GM18498 (cell line): Measurements from ENCODE around the gene GRIK3.

ENCODE experiments used
- ATAC-seq: cut with Tn5 transposase; IDR thresholded peaks from one replicate; pipeline ENCODE4 v1.9.1; 2021; ENCODE audit warnings: mild to moderate bottlenecking, moderate library complexity; ENCODE audit not compliant: unreplicated experiment

Gene GRIK3

GRCh38 chr1:36982709-36983108 lies 51.6 kb downstream of the GRIK3 start:
- no peak for ATAC-seq

GRCh38 chr1:36981771-36982622 lies 52.3 kb downstream of the GRIK3 start:
- ATAC-seq = no peak

DNA sequence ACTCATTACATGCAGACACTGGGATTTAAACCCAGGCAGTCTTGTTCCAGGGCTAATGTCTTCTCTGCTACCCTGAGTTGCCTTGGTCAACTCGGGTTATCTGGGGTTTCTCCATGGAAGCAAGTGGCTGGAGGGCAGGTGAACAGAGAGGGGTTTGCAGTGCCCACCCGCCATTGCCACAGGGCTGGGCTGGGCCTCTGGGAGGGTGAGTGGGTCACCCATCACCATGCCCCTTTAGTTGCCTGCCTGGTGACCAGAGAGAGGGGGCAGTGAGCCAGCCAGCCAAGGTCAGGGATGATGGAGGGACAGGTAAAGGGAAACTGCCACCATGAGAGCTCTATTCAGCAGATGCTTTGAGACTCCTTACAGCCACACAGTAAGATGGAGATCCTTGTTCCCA lies 53.2 kb downstream of the GRIK3 start:
- ATAC-seq = no peak

DNA sequence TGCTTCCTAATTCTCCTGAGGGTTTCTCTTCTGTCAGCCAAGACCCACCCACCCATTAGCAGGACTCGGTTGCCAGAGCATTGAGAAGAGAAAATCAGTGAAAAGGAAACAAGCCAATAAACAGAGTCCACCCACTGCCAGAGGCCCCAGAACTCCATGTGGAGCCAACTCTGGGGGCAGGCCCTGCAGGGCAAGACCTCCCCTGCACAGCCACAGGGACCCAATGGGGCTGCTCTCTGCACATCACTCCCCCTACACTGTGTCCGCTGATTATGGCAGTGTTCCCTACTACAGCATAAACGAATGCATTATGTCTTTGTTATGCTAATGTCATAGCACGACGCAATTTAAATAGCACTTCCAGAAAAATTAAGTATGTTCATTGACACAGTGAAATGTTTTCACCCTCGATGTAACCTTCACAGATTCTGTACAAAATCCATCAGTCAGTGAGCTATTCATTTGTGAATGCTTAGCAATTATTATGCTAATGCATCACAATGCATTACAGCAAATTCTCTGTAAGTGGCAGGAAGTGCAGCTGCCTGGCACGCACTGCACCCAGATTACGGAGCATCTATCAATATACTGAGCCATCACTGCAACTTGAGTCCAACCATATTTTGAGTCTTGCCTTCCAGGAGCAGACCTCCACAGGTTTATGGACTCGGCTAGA lies 56.4 kb downstream of the GRIK3 start:
- no peak for ATAC-seq

- no peak for ATAC-seq
These were observed 58.7 kb downstream of the GRIK3 start for GRCh38 chr1:36975642-36976041.

DNA sequence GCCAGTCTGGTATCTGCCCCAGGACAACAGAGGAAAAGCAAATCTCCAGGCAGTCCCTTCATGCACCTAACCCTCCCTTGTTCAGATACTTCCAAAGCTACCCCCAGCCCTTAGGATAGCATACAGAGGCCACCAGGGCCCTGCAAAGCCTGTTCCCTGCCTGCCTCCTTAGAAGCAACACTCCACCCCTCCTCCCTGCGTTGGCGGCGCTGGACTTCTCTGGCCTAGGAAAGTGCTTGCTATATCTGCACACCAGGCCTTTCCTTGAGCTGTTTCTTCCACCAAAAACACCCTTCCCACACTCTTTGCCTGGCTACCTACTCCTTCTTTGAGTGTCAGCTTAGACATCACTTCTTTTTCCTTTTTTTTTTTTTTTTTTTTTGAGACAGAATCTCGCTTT lies 61.3 kb downstream of the GRIK3 start:
- ATAC-seq = no peak

DNA sequence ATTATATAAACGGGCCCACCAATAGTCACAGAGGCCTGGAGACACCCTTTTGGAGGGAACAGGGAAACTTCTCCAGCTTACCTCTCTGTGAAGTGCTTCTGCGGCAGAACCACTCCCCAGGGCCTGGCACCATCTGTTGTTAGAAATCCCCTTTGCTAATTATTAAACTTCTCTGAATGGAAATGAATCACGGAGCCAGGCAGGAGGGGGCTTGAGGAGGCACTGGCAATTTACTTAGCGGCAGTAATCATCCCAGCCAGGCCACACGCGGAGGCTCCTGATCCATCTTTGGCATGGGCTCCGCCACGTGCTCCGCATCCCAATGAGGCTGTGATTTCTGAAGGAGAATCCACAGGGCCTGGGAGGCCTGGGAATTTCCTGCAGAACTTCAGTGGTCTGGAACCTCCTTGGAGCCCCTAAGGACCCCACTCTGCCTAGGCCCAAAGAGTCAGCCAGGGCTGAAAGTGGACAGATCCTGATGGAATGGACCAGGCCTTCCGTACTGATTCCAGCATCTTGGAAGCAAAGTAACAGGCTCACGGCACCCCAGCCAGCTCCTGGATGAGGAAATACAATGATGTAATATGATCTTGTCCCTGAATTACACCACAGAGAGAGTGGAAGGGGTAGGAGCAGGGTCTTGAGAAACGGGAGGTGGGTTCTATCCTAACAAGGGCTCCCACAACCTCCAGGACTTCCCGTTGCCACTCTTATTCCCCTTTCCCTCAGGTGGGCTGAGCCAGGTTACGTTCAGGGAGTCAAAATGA lies 62.3 kb downstream of the GRIK3 start:
- no peak for ATAC-seq

GRCh38 chr1:36968730-36969129 lies 65.6 kb downstream of the GRIK3 start:
- ATAC-seq = no peak

DNA sequence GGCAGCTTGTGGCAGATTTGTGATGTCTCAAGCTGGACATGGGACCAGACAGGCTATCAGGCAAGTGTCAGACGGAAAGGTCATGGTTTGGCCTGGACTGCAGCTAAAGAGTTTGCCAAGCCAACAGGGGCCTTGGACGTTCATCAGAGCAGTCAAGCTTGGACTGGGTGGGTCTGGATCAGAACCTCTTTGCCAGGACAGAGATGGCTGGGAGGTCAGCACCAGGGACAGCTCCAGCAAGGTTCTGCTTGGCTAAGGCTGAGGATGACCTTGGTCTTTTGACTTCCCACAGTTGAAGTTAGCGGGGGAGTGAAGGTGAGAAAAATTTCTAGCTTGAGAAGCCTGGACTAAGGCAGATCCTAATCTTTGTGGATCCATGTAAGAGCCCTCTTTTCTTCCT lies 68.1 kb downstream of the GRIK3 start:
- no peak for ATAC-seq

DNA sequence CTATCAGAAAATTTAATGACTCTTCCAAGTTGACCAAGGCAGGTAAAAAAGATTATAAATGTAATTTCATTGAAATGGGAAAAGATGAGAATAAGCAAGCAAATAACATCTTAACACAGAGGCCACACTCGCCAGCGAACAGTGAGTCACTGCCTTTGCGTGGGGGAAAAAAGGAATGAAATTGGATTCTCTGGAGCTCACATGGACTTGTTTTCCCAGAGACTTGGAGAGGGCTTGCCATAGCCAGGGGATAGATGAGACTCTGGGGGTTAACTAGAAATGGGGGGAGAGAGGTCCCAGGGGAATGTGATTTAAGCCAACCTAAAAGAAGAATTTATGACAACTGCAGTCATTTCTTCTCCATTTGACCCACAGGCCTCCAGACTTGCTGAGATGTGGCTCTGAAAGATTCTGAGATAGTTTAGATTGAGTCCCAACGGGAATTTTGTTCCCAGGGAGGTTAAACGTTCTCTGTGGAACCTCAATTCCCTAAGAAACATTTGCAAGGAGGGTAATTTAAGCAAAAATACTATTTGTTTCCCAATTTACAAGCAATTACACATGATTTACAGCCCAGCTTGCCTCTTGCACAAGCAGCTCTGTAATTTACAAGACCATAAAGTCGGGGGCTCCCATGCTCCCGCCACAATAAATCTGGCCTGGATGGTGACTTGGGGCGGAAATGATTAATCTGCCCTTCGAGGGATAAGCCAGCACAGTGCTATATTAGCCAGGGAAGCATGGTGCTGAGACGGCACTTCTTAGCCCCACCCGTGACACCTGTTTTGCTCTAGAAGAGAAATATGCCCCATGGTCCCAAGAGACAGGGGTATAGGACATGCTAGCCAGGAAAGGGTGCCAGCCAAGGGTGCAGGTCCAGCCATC lies 68.8 kb downstream of the GRIK3 start:
- no peak for ATAC-seq

DNA sequence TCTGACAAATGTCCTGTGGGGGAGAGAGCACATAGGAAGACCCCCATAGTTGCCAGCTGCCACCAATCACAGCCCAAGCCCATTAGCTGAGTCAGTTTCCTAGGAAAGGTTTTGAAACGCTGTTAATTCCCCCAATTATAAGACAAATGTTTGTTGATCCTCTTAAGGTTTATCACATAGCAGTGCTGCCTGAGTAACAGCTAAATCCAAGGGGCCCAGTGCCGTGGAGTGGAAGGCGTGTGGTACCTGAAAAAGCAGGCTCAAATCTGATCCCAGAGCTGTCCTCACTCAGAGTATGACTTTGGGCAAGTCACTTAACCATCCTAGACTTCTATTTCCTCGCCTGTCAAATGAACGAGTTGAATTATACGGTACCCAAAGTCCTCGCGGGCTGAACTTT lies 69.5 kb downstream of the GRIK3 start:
- no peak for ATAC-seq

DNA sequence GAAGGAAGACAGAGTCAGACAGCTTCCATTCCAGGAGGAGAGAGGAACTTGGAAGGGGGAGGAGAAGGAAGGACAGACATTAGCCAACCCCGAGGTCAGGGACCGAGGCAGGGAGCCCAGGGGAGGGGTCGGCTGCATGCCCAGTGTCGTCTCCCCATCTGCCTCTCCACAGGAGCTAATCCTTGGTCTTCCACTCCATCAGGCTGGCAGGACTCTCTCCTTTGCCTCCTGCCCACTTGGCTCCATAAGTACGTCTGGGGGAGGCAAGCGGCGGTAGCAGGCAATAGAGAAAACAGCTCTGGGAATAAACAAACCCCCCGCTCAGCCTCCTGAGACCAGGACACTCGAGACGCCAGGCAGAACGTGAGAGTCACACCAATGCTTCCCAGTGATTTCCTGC lies 71.3 kb downstream of the GRIK3 start:
- ATAC-seq = no peak

- ATAC-seq = no peak
These were observed 73.2 kb downstream of the GRIK3 start for GRCh38 chr1:36961062-36961615.

DNA sequence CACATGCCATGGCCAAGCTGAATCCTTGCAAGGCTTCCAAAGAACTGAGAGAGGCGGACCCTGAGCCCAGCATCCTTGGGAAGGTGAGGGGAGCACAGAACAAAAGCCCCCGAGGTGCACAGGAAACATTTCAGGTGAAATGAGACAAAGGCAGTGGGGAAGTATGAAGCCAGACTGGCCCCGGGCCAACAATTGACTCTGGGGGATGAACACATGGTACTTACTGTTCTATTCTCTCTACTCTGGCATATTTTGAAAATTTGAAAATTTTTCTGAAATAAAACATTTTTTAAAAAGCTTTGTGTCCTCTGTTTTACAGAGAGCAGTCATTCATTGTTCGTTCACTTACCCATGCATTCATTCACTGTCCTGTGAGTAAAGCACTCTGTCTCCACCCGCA lies 77.7 kb downstream of the GRIK3 start:
- ATAC-seq = no peak

- ATAC-seq = no peak
These were observed 79.3 kb downstream of the GRIK3 start for GRCh38 chr1:36955016-36955415.

DNA sequence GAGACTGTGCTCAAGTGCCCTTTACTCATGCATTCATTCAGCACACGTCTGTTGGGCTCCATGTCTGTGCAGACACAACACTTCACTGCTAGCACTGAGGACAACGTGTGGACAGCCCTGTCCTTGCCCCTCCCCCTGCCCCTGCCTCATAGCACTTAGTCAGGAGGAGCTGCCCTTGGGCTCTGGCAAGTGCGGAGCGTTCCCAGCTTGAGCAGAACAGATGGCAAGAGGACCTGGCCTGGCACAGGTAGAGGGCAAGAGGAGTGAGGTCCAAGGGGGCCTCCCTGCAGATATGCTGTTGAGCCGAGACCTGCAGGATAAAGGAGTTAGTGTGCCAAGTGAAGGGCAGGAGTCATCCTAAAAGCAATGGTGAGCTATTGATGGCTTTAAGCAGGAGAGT lies 81.3 kb downstream of the GRIK3 start:
- ATAC-seq = no peak

DNA sequence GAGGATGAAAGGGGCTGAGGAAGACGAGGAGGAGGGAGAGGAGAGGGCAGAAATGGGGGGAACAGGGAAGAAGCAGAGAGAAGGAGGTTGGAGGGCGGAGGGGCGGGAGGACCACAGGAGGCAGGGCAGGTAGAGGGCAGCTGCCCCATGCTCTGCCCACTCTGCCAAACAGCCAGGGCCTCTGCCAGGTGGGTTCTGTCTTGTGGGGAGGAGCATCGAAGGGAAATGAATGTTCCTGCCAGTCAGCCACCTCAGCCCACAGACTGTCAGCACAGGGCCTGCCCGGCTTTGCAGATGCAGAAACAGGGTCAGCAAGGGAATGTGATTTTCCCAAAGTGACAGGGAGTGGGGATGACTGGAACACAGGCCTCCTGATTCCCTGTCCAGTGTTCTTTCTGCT lies 82.6 kb downstream of the GRIK3 start:
- no peak for ATAC-seq

GRCh38 chr1:36951292-36951750 lies 83.0 kb downstream of the GRIK3 start:
- ATAC-seq = no peak

DNA sequence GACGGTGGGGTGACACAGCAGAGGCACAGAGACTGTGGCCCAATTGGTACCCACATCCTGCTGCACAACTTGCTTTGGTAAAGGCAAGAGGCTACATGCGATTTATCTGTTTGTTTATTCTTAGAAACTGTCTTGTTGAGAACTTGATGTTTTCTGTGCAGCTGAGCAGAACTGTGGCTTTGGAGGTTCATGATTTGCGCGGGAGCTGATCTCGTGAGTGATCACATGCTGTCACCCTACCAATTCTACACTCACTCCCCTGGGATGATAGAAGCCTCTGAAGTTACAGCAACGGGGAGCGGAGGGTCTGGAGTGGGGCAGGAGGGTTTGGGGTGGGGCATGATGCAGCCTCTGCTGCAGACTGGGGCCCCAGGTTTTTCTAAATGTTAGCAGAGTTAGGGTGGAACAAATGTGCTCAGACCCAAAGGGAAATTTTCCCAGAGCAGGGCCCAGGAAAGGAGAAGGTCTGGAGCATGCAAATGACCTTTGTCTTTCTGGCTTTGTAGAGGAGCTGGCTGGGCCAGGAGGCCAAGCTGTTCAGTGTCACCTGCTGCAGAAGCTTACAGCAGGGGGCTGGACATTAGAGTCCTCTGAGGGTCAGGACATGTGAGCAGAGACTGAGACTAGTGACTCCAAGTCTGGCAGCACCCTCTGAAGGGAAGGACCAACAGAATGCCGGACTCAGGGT lies 83.6 kb downstream of the GRIK3 start:
- ATAC-seq = no peak

DNA sequence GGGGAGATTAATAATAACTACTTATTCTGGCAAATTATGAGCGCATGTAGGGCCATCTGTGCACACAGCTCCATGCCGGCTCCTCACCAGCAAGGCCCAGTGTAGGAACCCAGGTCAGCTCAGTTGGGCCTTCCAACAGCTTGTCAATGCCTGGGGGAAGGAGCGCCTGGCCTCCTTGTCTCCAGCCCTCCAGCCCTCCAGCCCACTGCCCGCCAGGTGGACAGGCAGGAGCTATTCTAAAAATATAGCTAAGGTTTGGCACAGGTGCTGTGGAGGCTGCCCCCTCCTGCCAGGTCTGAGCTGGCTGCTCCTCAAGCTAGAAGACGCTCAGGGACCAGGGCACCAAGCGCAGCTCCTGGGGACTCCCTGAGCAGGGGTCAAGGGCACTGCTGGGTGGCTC lies 85.7 kb downstream of the GRIK3 start:
- no peak for ATAC-seq
